ENCODE measurements around the gene DNAJC22.

DNA sequence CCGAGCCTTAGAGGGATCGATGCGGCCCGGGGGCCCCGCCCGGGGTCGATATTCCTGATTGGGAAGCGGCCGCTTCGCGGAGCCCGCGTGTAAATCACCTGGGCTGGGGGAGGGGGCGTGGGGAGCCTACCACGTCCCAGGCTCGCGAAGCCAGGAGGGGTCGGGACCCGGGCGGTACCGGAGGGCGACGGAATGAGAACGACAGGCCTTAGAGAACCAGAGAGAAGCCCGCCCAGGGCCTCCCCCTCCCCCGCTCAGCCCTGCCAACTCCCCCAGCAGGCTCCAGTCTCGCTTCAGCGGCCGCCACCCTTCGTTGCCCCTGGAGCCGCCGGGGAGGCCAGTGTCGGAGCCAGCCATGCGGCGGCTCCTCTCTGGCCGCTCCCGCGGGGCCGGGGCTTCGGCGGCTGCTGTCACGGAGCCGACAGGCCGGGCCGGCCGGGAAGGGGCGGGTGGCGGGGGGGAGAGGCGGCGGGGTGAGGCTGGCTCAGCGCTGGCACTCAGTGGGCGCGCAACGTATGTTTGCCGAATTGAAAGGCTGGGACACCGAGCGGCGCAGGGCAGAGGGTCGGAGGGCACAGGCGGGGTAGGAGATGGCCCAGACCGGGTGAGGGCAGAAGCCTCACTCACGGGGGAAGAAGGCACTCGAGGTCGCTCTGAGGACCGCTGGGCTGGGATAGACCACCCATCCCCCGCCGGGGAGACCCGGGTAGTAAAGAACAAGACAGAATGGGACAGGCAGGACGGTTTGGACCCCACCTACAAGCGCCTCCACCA lies 1.4 kb upstream of the DNAJC22 start:
- TF ChIP-seq REST (IDR thresholded peaks at IDR 0.05; ENCODE audit: insufficient read depth in 1 of 2, low read depth in 2 of 2, low read length in 2 of 2) (no peak), POLR2AphosphoS5 (IDR thresholded peaks at IDR 0.05; ENCODE audit: low read depth, low read length) (no peak), SIN3A (IDR thresholded peaks at IDR 0.05; ENCODE audit: borderline replicate concordance, insufficient read depth, low read length) (no peak), TAF1 (IDR thresholded peaks at IDR 0.05; ENCODE audit: borderline replicate concordance, insufficient read depth, low read length) (no peak), FOXP2 (optimal IDR thresholded peaks at IDR 0.05; ENCODE audit: borderline replicate concordance, extremely low read depth, extremely low read length, insufficient read depth) (no peak)

Measured in PFSK-1 (cell line).